Measurements from ENCODE around the gene FYCO1. TPM values are rescaled to one million over a fixed set of nuclear protein-coding genes. Genes with fewer than 3 reads are reported as not detected.

FYCO1 gene
- total and polyA plus RNA-seq, 9 of the 15 experiments (the other 6 are each of a cell fraction or from before 2014, with no cell fraction given), result 2.1 to 13.8 (median 7.4) TPM

DNA sequence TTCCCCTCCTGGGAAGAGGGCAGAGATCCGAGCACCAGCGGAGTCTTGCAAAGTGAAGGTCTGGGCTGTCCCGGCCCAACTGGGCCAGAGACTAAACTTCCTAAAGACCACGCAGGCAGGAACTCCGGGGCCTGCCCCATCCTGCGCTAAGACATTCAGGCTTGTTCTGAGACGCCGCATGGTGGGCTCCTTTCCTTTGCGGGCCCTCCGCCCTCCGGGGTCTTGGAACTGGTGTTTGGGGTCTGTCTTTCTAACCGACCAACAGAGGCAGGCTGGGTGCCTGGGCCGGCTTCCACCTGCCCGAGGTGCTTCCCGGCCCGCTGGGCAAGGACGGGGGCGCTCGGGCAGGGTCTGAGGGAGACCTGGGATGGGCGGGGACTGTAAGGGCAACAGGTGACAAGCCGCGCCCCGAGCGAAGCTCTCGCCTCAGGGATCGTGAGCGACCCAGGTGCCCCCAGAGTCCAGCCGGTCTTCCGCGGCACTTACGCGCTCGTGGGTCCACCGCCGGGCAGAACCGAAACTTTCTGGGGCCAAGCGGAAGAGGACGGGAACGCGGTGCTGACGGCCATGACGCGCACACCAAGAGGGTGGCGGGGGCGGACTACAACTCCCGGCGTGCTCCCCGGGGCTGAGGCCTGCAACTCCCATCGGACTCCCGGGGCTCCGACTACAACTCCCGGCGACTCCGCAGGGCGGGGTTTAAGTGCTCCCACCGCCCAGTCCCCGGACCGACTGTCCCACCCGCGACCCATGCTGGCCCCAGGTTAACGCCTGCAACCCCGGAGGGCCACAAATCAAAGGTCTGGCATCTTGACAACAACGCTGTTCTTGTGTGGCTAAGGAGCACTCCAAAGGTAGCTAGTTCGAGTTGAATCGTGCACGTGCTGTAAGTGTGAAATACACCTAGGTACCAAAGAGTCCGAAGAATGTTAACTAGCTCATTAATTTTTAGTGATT is at the start of gene FYCO1 (continued):
- TF ChIP-seq, protein P1, sequence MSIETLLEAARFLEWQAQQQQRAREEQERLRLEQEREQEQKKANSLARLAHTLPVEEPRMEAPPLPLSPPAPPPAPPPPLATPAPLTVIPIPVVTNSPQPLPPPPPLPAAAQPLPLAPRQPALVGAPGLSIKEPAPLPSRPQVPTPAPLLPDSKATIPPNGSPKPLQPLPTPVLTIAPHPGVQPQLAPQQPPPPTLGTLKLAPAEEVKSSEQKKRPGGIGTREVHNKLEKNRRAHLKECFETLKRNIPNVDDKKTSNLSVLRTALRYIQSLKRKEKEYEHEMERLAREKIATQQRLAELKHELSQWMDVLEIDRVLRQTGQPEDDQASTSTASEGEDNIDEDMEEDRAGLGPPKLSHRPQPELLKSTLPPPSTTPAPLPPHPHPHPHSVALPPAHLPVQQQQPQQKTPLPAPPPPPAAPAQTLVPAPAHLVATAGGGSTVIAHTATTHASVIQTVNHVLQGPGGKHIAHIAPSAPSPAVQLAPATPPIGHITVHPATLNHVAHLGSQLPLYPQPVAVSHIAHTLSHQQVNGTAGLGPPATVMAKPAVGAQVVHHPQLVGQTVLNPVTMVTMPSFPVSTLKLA (conservative IDR thresholded peaks at IDR 0.05), result peak; percentile 57 to 84
- TF ChIP-seq TCF3 (CRISPR knock-in tag; IDR thresholded peaks at IDR 0.05) (no peak), SRF (CRISPR knock-in tag; IDR thresholded peaks at IDR 0.05) (peak in 1 of 2 experiments; percentile 60; a peak in 1 of 4 replicates), ZBTB7A (IDR thresholded peaks at IDR 0.05; ENCODE audit: borderline replicate concordance, control insufficient read depth, low read depth, low read length) (peak; percentile 77), MYBL2 (IDR thresholded peaks at IDR 0.05; ENCODE audit: low read depth) (no peak), MYBL2 (CRISPR knock-in tag; IDR thresholded peaks at IDR 0.05; ENCODE audit: borderline replicate concordance) (no peak), RAD51 (IDR thresholded peaks at IDR 0.05; ENCODE audit: borderline replicate concordance, low read depth) (0 out of 2 replicates have a peak, but pooled peaks have one; percentile 12), FOXP1 (CRISPR knock-in tag; IDR thresholded peaks at IDR 0.05) (0 out of 2 replicates have a peak, but pooled peaks have one; percentile 44), YY1 (IDR thresholded peaks at IDR 0.05; ENCODE audit: borderline replicate concordance in 1 of 3, control insufficient read depth in 1 of 3, extremely low read depth in 1 of 3, insufficient read depth in 3 of 3, insufficient read length in 1 of 3, insufficient replicate concordance in 2 of 3, low read depth in 1 of 3, low read length in 2 of 3) (peak; percentile 85 to 98 (median 96)), ZNF589 (CRISPR knock-in tag; IDR thresholded peaks at IDR 0.05; ENCODE audit: low read depth) (peak; percentile 84)
- TF ChIP-seq, protein P2, sequence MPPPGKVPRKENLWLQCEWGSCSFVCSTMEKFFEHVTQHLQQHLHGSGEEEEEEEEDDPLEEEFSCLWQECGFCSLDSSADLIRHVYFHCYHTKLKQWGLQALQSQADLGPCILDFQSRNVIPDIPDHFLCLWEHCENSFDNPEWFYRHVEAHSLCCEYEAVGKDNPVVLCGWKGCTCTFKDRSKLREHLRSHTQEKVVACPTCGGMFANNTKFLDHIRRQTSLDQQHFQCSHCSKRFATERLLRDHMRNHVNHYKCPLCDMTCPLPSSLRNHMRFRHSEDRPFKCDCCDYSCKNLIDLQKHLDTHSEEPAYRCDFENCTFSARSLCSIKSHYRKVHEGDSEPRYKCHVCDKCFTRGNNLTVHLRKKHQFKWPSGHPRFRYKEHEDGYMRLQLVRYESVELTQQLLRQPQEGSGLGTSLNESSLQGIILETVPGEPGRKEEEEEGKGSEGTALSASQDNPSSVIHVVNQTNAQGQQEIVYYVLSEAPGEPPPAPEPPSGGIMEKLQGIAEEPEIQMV (tag; conservative IDR thresholded peaks at IDR 0.05; ENCODE audit: low read depth), result 0 out of 2 replicates have a peak, but pooled peaks have one; percentile 16
- TF ChIP-seq, protein P3, sequence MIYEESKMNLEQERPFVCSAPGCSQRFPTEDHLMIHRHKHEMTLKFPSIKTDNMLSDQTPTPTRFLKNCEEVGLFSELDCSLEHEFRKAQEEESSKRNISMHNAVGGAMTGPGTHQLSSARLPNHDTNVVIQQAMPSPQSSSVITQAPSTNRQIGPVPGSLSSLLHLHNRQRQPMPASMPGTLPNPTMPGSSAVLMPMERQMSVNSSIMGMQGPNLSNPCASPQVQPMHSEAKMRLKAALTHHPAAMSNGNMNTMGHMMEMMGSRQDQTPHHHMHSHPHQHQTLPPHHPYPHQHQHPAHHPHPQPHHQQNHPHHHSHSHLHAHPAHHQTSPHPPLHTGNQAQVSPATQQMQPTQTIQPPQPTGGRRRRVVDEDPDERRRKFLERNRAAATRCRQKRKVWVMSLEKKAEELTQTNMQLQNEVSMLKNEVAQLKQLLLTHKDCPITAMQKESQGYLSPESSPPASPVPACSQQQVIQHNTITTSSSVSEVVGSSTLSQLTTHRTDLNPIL (CRISPR knock-in tag; IDR thresholded peaks at IDR 0.05), result no peak
- TF ChIP-seq, protein P4, sequence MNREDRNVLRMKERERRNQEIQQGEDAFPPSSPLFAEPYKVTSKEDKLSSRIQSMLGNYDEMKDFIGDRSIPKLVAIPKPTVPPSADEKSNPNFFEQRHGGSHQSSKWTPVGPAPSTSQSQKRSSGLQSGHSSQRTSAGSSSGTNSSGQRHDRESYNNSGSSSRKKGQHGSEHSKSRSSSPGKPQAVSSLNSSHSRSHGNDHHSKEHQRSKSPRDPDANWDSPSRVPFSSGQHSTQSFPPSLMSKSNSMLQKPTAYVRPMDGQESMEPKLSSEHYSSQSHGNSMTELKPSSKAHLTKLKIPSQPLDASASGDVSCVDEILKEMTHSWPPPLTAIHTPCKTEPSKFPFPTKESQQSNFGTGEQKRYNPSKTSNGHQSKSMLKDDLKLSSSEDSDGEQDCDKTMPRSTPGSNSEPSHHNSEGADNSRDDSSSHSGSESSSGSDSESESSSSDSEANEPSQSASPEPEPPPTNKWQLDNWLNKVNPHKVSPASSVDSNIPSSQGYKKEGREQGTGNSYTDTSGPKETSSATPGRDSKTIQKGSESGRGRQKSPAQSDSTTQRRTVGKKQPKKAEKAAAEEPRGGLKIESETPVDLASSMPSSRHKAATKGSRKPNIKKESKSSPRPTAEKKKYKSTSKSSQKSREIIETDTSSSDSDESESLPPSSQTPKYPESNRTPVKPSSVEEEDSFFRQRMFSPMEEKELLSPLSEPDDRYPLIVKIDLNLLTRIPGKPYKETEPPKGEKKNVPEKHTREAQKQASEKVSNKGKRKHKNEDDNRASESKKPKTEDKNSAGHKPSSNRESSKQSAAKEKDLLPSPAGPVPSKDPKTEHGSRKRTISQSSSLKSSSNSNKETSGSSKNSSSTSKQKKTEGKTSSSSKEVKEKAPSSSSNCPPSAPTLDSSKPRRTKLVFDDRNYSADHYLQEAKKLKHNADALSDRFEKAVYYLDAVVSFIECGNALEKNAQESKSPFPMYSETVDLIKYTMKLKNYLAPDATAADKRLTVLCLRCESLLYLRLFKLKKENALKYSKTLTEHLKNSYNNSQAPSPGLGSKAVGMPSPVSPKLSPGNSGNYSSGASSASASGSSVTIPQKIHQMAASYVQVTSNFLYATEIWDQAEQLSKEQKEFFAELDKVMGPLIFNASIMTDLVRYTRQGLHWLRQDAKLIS (CRISPR knock-in tag; IDR thresholded peaks at IDR 0.05), result peak; percentile 74; the same call in 1 of the 2 replicates

Data from K562 (cell line).